ENCODE data around the gene RRM2. TPM values are rescaled to one million over a fixed set of nuclear protein-coding genes. Genes with fewer than 3 reads are reported as not detected.

Gene RRM2
- polyA plus RNA-seq, 2 of the 4 experiments (the other 2 are of a cell fraction), result 84.4 to 111 TPM

GRCh38 chr2:10128420-10128819 lies 5.9 kb downstream of the RRM2 start:
- TF ChIP-seq HOXA7 (CRISPR knock-in tag; IDR thresholded peaks at IDR 0.05) (0 out of 2 replicates have a peak, but pooled peaks have one; percentile 16), MYC (IDR thresholded peaks at IDR 0.05; ENCODE audit: borderline replicate concordance, low read length) (no peak), RARB (CRISPR knock-in tag; IDR thresholded peaks at IDR 0.05) (0 out of 2 replicates have a peak, but pooled peaks have one; percentile 17), HEYL (CRISPR knock-in tag; IDR thresholded peaks at IDR 0.05) (no peak), NFE2L2 (conservative IDR thresholded peaks at IDR 0.05; ENCODE audit: low read length) (no peak)
- no peak for DNase-seq (ENCODE audit: low read depth in 1 of 2, low spot score in 1 of 2)
- no peak for ATAC-seq
- no peak for FAIRE-seq
- ChIA-PET CTCF (interaction anchor here (0.9 to 13.9 kb wide), 8 partner anchors 13 to 316 kb away, joined by 3 to 374 read pairs (median 6); no protein-coding TSS in a partner anchor), POLR2A (no interaction called here)
- no peak overlapping the region for H3K4me2 ChIP-seq
- no peaks in the 10 kb centered on the region for H3K9me3 ChIP-seq
- no peak overlapping the region for H3K4me3 ChIP-seq
- peaks cover 16% of the 10 kb centered on the region for H3K4me1 ChIP-seq
- H3K27ac ChIP-seq, result no peak overlapping the region

GRCh38 chr2:10129490-10129889 lies 7.0 kb downstream of the RRM2 start:
- POLR2A ChIA-PET, result interaction anchor here (0.6 kb wide), 1 partner anchor 290 kb away, joined by 6 read pairs; no protein-coding TSS in a partner anchor
- peaks cover 7% of the 10 kb centered on the region for H3K4me1 ChIP-seq
- no peaks in the 10 kb centered on the region for H3K9me3 ChIP-seq
- 57% methylated on average over 3 of the region's 3 CpGs for WGBS (ENCODE audit: missing lambda C conversion rate)
- FAIRE-seq, result peak; percentile 18
- TF ChIP-seq BCL3 (IDR thresholded peaks at IDR 0.05) (no peak), ESRRA (IDR thresholded peaks at IDR 0.05; ENCODE audit: borderline replicate concordance, low read length) (no peak), MAX (IDR thresholded peaks at IDR 0.05) (no peak), HES2 (IDR thresholded peaks at IDR 0.05) (no peak), JUN (IDR thresholded peaks at IDR 0.05) (no peak), CBX8 (IDR thresholded peaks at IDR 0.05) (no peak), CTCF (IDR thresholded peaks at IDR 0.05) (no peak), CBX2 (IDR thresholded peaks at IDR 0.05; ENCODE audit: borderline replicate concordance, low read depth) (no peak), SMC3 (IDR thresholded peaks at IDR 0.05) (no peak), PBX3 (IDR thresholded peaks at IDR 0.05) (no peak), HOXB13 (CRISPR knock-in tag; IDR thresholded peaks at IDR 0.05; ENCODE audit: low read depth) (no peak)
- no peak overlapping the region for H3K4me3 ChIP-seq
- no peak overlapping the region for H3K27ac ChIP-seq
- no peak overlapping the region for H3K4me2 ChIP-seq
- DNase-seq (ENCODE audit: low read depth in 1 of 2, low spot score in 1 of 2), result no peak
- CTCF ChIA-PET, result interaction anchor here (1.1 to 13.9 kb wide), 6 partner anchors 12 to 306 kb away, joined by 3 to 374 read pairs (median 99); no protein-coding TSS in a partner anchor
- no peak for ATAC-seq

GRCh38 chr2:10132043-10132575 lies 9.6 kb downstream of the RRM2 start:
- peaks cover 26% of the 10 kb centered on the region for H3K4me1 ChIP-seq
- POLR2A ChIA-PET, result interaction anchor here (0.6 kb wide), 1 partner anchor 50 kb away, joined by 4 read pairs; no protein-coding TSS in a partner anchor
- H3K4me3 ChIP-seq, result no peak overlapping the region
- no peak overlapping the region for H3K27ac ChIP-seq
- FAIRE-seq (no peak), ATAC-seq (no peak), DNase-seq (ENCODE audit: low read depth in 1 of 2, low spot score in 1 of 2) (no peak)
- H3K9me3 ChIP-seq, result no peaks in the 10 kb centered on the region
- CTCF ChIA-PET, result interaction anchor here (0.6 to 15.8 kb wide), 7 partner anchors 9 to 536 kb away, joined by 3 to 374 read pairs (median 7); partner anchors contain the start of gene RRM2
- no peak overlapping the region for H3K4me2 ChIP-seq
- 87% methylated on average over 7 of the region's 7 CpGs for WGBS (ENCODE audit: missing lambda C conversion rate)
- no peak for TF ChIP-seq ELK1 (IDR thresholded peaks at IDR 0.05; ENCODE audit: low read depth, low read length)
- TF ChIP-seq MYC (IDR thresholded peaks at IDR 0.05; ENCODE audit: borderline replicate concordance, low read length), result no peak
- TF ChIP-seq EHF (CRISPR knock-in tag; IDR thresholded peaks at IDR 0.05), result no peak
- no peak for TF ChIP-seq BCL3 (IDR thresholded peaks at IDR 0.05)
- no peak for TF ChIP-seq RARB (CRISPR knock-in tag; IDR thresholded peaks at IDR 0.05)
- no peak for TF ChIP-seq MAFK (IDR thresholded peaks at IDR 0.05; ENCODE audit: partially characterized antibody)
- no peak for TF ChIP-seq POLR2A (IDR thresholded peaks at IDR 0.05; ENCODE audit: low read length)
- TF ChIP-seq MAX (IDR thresholded peaks at IDR 0.05), result no peak
- no peak for TF ChIP-seq E2F6 (IDR thresholded peaks at IDR 0.05; ENCODE audit: borderline replicate concordance, low read depth)
- TF ChIP-seq KDM1A (IDR thresholded peaks at IDR 0.05; ENCODE audit: low read depth), result no peak
- TF ChIP-seq JUN (IDR thresholded peaks at IDR 0.05), result no peak
- TF ChIP-seq NPAS2 (CRISPR knock-in tag; IDR thresholded peaks at IDR 0.05; ENCODE audit: borderline replicate concordance), result no peak
- TF ChIP-seq HDAC2 (IDR thresholded peaks at IDR 0.05), result no peak
- TF ChIP-seq USF2 (IDR thresholded peaks at IDR 0.05), result no peak

All from A549 (cell line).